ENCODE results near the gene ANKS1A.
"Not testable (repeated sequence)": the region's sequence is repeated elsewhere in the genome, so short reads cannot be mapped to it uniquely, and the experiment has no call there.

ANKS1A gene

DNA sequence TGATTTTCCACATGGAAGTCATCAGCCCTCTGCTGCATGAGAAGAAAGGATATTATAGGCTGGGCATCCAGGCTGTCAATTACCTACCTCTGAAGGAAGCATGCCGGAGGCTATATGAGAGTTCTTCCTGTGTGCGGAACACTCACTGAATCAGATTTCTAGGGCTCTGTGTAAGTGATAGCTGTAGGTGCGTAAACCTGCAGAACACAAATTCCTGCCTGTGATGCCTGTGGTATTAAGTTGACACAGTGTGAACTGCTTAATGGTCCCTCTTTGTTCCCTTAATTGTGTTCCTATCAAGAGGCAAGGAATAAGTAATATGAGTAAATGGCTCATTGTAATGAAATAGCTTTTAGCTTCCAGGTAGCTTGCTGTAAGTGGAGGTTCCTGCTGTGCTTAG is 103.3 kb downstream of the ANKS1A start:
- TF ChIP-seq CTCF (IDR thresholded peaks at IDR 0.05; ENCODE audit: low read depth, low read length): no peak
- H3K4me3 ChIP-seq (ENCODE audit: low read depth, low read length): no peak overlapping the region

- H3K4me3 ChIP-seq (ENCODE audit: low read depth, low read length): no peak overlapping the region
- no peak for TF ChIP-seq CTCF (IDR thresholded peaks at IDR 0.05; ENCODE audit: low read depth, low read length)
These were observed 104.2 kb downstream of the ANKS1A start for GRCh38 chr6:34993213-34993612.

DNA sequence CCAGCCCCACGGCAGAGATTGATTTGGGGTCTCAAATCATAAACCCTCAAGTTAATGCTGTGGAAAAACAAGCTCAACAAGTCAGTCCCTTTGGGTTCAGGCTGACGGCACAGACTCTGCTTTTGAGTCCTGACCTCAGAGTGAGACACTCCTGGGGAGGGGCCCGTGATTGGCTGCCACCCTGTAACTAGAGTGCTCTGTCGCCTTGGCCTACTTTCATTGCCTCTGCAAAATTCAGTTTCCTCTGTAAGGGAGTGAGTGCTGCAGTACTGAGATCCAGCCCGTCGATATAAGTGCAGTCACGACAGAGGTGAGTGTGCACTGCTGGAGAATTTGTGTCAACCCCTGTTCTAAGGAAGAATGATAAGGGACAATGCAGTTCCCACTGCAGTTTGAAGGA is 105.6 kb downstream of the ANKS1A start:
- H3K4me3 ChIP-seq (ENCODE audit: low read depth, low read length): no peak overlapping the region
- no peak for TF ChIP-seq CTCF (IDR thresholded peaks at IDR 0.05; ENCODE audit: low read depth, low read length)

DNA sequence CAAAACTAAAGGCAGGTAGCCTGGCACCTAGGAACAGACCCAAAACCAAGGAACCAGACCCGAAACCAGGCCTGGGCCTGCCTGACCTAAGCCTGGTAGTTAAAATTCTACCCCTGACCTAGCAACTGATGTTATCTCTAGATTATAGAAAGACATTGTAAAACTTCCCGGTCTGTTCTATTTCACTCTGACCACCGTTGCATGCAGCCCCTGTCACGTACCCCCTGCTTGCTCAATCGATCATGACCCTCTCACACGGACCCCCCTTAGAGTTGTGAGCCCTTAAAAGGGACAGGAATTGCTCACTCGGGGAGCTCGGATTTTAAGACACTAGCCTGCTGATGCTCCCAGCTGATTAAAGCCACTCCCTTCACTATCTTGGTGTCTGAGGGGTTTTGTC is 109.4 kb downstream of the ANKS1A start:
- not testable (repeated sequence) for H3K4me3 ChIP-seq (ENCODE audit: low read depth, low read length)

GRCh38 chr6:34999153-34999552 is 110.1 kb downstream of the ANKS1A start:
- not testable (repeated sequence) for H3K4me3 ChIP-seq (ENCODE audit: low read depth, low read length)

GRCh38 chr6:34999962-35000361 is 110.9 kb downstream of the ANKS1A start:
- not testable (repeated sequence) for H3K4me3 ChIP-seq (ENCODE audit: low read depth, low read length)

- not testable (repeated sequence) for H3K4me3 ChIP-seq (ENCODE audit: low read depth, low read length)
These were observed 112.3 kb downstream of the ANKS1A start for GRCh38 chr6:35001349-35001748.

GRCh38 chr6:35003886-35004530 is 115.0 kb downstream of the ANKS1A start:
- H3K4me3 ChIP-seq (ENCODE audit: low read depth, low read length): not testable (repeated sequence)

DNA sequence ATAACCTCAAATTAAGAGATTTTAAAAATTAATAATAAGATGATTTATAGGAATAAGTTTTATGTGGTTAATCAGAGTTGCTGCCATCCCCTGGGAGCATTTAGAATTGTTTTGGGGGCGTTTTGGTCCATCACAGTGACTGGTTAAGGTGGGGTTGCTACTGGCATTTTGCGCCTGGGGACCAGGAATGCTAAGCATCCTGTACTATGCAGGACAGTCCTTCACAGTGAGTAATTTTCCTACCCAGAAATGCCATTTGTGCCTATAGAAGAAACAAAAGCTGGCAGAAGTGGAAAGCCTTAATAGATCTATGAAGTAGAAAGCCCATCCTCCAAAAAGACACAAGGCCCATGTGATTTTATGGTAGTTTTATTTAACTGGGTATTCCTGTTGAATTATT is 118.0 kb downstream of the ANKS1A start:
- TF ChIP-seq CTCF (IDR thresholded peaks at IDR 0.05; ENCODE audit: low read depth, low read length): no peak
- H3K4me3 ChIP-seq (ENCODE audit: low read depth, low read length): no peak overlapping the region

GRCh38 chr6:35008858-35009257 is 119.8 kb downstream of the ANKS1A start:
- TF ChIP-seq CTCF (IDR thresholded peaks at IDR 0.05; ENCODE audit: low read depth, low read length): no peak
- H3K4me3 ChIP-seq (ENCODE audit: low read depth, low read length): no peak overlapping the region
